ENCODE measurements around the gene PREX1.

Gene PREX1

DNA sequence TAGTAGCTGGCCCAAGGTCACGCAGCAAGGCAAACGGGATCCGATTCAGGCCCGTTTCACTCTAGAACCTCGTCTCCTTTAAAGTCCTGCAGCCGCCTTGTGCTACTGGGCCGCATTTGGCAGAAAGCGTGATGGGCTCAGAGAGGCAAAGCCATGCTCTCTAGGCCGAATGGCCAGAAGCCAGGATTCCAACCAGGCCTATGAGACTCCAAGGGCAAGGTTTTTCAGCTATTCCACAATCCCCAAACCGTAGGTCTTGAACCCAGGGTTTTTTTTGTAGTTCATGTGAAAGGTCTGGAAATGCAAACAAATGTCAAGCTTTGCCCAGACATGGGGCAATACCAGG, 174.1 kb downstream of the PREX1 start:
- DNase-seq (ENCODE audit: low read depth), result no peak
- no peak overlapping the region for H3K4me3 ChIP-seq (ENCODE audit: low read depth, low read length)
- TF ChIP-seq MYC (IDR thresholded peaks at IDR 0.05; ENCODE audit: low read depth, low read length) (no peak), MAX (IDR thresholded peaks at IDR 0.05; ENCODE audit: low read depth, low read length) (no peak), POLR2A (IDR thresholded peaks at IDR 0.05; ENCODE audit: extremely low read depth, insufficient read length) (no peak)
- TF ChIP-seq, protein P1, sequence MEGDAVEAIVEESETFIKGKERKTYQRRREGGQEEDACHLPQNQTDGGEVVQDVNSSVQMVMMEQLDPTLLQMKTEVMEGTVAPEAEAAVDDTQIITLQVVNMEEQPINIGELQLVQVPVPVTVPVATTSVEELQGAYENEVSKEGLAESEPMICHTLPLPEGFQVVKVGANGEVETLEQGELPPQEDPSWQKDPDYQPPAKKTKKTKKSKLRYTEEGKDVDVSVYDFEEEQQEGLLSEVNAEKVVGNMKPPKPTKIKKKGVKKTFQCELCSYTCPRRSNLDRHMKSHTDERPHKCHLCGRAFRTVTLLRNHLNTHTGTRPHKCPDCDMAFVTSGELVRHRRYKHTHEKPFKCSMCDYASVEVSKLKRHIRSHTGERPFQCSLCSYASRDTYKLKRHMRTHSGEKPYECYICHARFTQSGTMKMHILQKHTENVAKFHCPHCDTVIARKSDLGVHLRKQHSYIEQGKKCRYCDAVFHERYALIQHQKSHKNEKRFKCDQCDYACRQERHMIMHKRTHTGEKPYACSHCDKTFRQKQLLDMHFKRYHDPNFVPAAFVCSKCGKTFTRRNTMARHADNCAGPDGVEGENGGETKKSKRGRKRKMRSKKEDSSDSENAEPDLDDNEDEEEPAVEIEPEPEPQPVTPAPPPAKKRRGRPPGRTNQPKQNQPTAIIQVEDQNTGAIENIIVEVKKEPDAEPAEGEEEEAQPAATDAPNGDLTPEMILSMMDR (IDR thresholded peaks at IDR 0.05; ENCODE audit: low read depth, low read length), result no peak

DNA sequence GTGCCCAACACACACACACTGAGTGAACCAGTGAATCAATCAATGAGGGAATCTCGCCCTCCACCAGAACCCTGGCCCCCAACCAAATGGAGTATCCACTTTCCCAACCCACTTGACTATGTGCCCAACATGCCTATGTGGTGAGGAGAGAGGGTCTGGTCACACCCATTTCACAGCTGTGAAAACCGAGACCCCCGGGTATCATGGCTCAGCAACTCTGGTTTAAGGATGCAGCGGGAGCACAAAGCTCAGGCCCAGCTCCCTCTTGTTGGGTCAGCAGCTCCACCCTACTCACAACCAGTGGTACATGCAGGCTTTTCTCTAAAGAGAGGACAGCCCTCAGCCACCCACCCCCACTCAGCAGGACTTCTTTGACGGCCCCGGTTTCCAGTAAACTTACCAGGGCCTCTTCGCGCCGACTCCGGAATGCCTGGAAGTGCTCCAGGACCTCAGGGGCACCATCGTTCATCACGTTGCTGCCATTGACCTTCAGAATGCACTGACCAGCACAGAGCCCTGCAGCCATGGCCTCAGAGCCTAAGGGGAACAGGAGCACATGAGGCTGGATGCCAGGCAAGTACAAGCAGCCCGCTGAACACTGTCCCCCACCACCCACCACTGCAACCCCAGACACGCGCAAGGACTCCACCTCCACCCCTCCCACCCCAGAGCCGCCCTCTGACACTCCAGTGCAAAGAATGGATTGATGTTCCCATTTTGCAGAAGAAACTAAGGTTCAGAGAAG, 174.7 kb downstream of the PREX1 start:
- TF ChIP-seq MYC (IDR thresholded peaks at IDR 0.05; ENCODE audit: low read depth, low read length) (no peak), MAX (IDR thresholded peaks at IDR 0.05; ENCODE audit: low read depth, low read length) (no peak), POLR2A (IDR thresholded peaks at IDR 0.05; ENCODE audit: extremely low read depth, insufficient read length) (no peak)
- TF ChIP-seq, protein P1 (IDR thresholded peaks at IDR 0.05; ENCODE audit: low read depth, low read length), result no peak
- H3K4me3 ChIP-seq (ENCODE audit: low read depth, low read length), result no peak overlapping the region
- DNase-seq (ENCODE audit: low read depth), result no peak

- H3K4me3 ChIP-seq (ENCODE audit: low read depth, low read length), result no peak overlapping the region
- no peak for DNase-seq (ENCODE audit: low read depth)
Measured at GRCh38 chr20:48651960-48652359, 175.8 kb downstream of the PREX1 start.

GRCh38 chr20:48651271-48651670, 176.5 kb downstream of the PREX1 start:
- DNase-seq (ENCODE audit: low read depth), result no peak
- TF ChIP-seq POLR2A (IDR thresholded peaks at IDR 0.05; ENCODE audit: extremely low read depth, insufficient read length) (no peak), MAX (IDR thresholded peaks at IDR 0.05; ENCODE audit: low read depth, low read length) (no peak), MYC (IDR thresholded peaks at IDR 0.05; ENCODE audit: low read depth, low read length) (no peak)
- TF ChIP-seq, protein P1 (IDR thresholded peaks at IDR 0.05; ENCODE audit: low read depth, low read length), result no peak
- H3K4me3 ChIP-seq (ENCODE audit: low read depth, low read length), result no peak overlapping the region

More at GRCh38 chr20:48651960-48652359, 175.8 kb downstream of the PREX1 start:
- no peak for TF ChIP-seq MAX (IDR thresholded peaks at IDR 0.05; ENCODE audit: low read depth, low read length)
- TF ChIP-seq MYC (IDR thresholded peaks at IDR 0.05; ENCODE audit: low read depth, low read length), result no peak
- TF ChIP-seq, protein P1 (IDR thresholded peaks at IDR 0.05; ENCODE audit: low read depth, low read length), result no peak
- TF ChIP-seq POLR2A (IDR thresholded peaks at IDR 0.05; ENCODE audit: extremely low read depth, insufficient read length), result no peak

- no peak for DNase-seq (ENCODE audit: low read depth)
Measured at GRCh38 chr20:48649868-48650267, 177.9 kb downstream of the PREX1 start.

More at GRCh38 chr20:48649868-48650267, 177.9 kb downstream of the PREX1 start:
- H3K4me3 ChIP-seq (ENCODE audit: low read depth, low read length), result no peak overlapping the region
- no peak for TF ChIP-seq MYC (IDR thresholded peaks at IDR 0.05; ENCODE audit: low read depth, low read length)
- TF ChIP-seq, protein P1 (IDR thresholded peaks at IDR 0.05; ENCODE audit: low read depth, low read length), result no peak
- TF ChIP-seq POLR2A (IDR thresholded peaks at IDR 0.05; ENCODE audit: extremely low read depth, insufficient read length), result no peak
- TF ChIP-seq MAX (IDR thresholded peaks at IDR 0.05; ENCODE audit: low read depth, low read length), result no peak
